Measurements from ENCODE around the gene TANGO2.

TANGO2 gene

GRCh38 chr22:19992921-19993355 is 28.0 kb upstream of the TANGO2 start:
- H3K27me3 ChIP-seq (ENCODE audit: insufficient read depth, low read length, poor library complexity): no peaks in the 10 kb centered on the region
- H3K79me1 ChIP-seq (ENCODE audit: low read length): no peaks in the 10 kb centered on the region
- H2BK15ac ChIP-seq (replicated peaks; ENCODE audit: low read depth): no peak overlapping the region
- H3K4ac ChIP-seq (ENCODE audit: low read depth, low read length): no peak overlapping the region
- no peaks in the 10 kb centered on the region for H3K36me3 ChIP-seq (ENCODE audit: control insufficient read depth, insufficient read depth, low read length)
- no peak overlapping the region for H3K27ac ChIP-seq (ENCODE audit: low read depth, low read length)
- no peak overlapping the region for H3K56ac ChIP-seq (ENCODE audit: low read length)
- no peak overlapping the region for H2BK120ac ChIP-seq (ENCODE audit: low read depth, low read length)
- no peak overlapping the region for H2BK5ac ChIP-seq (ENCODE audit: low read length)
- H3K79me2 ChIP-seq (ENCODE audit: control insufficient read depth, insufficient read depth, low read length): no peaks in the 10 kb centered on the region
- H3K18ac ChIP-seq (ENCODE audit: low read length): no peak overlapping the region
- no peak overlapping the region for H3K23ac ChIP-seq (ENCODE audit: low read length)
- H3K9ac ChIP-seq (ENCODE audit: low read length): no peak overlapping the region
- DNase-seq: no peak
- H3K4me2 ChIP-seq (ENCODE audit: low read length): no peak overlapping the region
- no peak overlapping the region for H4K8ac ChIP-seq (ENCODE audit: low read depth, low read length)
- no CpG with 5 or more reads among the region's 6 CpGs for WGBS (ENCODE audit: extremely low coverage, insufficient coverage, low lambda C conversion rate)
- H4K5ac ChIP-seq (ENCODE audit: low read length): no peak overlapping the region
- no peak overlapping the region for H3K4me3 ChIP-seq (ENCODE audit: low read length)
- H3K4me1 ChIP-seq (ENCODE audit: control insufficient read depth, low read depth, low read length): no peaks in the 10 kb centered on the region
- no peak overlapping the region for H2AK5ac ChIP-seq (ENCODE audit: low read length)

- Histone ChIP-seq H3K4ac (ENCODE audit: low read depth, low read length) (no peak overlapping the region), H2BK15ac (replicated peaks; ENCODE audit: low read depth) (no peak overlapping the region), H3K79me1 (ENCODE audit: low read length) (no peaks in the 10 kb centered on the region), H3K4me3 (ENCODE audit: low read length) (no peak overlapping the region), H3K36me3 (ENCODE audit: control insufficient read depth, insufficient read depth, low read length) (no peaks in the 10 kb centered on the region), H3K4me1 (ENCODE audit: control insufficient read depth, low read depth, low read length) (peaks cover 10% of the 10 kb centered on the region), H2AK5ac (ENCODE audit: low read length) (no peak overlapping the region), H3K9ac (ENCODE audit: low read length) (no peak overlapping the region), H2BK120ac (ENCODE audit: low read depth, low read length) (no peak overlapping the region), H2BK5ac (ENCODE audit: low read length) (no peak overlapping the region), H3K27me3 (ENCODE audit: insufficient read depth, low read length, poor library complexity) (no peaks in the 10 kb centered on the region), H3K56ac (ENCODE audit: low read length) (no peak overlapping the region), H4K8ac (ENCODE audit: low read depth, low read length) (no peak overlapping the region), H3K79me2 (ENCODE audit: control insufficient read depth, insufficient read depth, low read length) (no peaks in the 10 kb centered on the region), H3K18ac (ENCODE audit: low read length) (no peak overlapping the region), H3K27ac (ENCODE audit: low read depth, low read length) (no peak overlapping the region), H4K5ac (ENCODE audit: low read length) (no peak overlapping the region), H3K4me2 (ENCODE audit: low read length) (no peak overlapping the region), H3K23ac (ENCODE audit: low read length) (no peak overlapping the region)
- no CpG with 5 or more reads among the region's 7 CpGs for WGBS (ENCODE audit: extremely low coverage, insufficient coverage, low lambda C conversion rate)
- DNase-seq: no peak
Observed at GRCh38 chr22:19993926-19994325, 27.0 kb upstream of the TANGO2 start.

- H4K8ac ChIP-seq (ENCODE audit: low read depth, low read length): no peak overlapping the region
- no peak overlapping the region for H2BK5ac ChIP-seq (ENCODE audit: low read length)
- peaks cover 10% of the 10 kb centered on the region for H3K4me1 ChIP-seq (ENCODE audit: control insufficient read depth, low read depth, low read length)
- no peak overlapping the region for H3K4me3 ChIP-seq (ENCODE audit: low read length)
- no peak overlapping the region for H4K5ac ChIP-seq (ENCODE audit: low read length)
- WGBS (ENCODE audit: extremely low coverage, insufficient coverage, low lambda C conversion rate): 100% methylated on average over 3 of the region's 12 CpGs
- H2BK15ac ChIP-seq (replicated peaks; ENCODE audit: low read depth): no peak overlapping the region
- H3K27ac ChIP-seq (ENCODE audit: low read depth, low read length): no peak overlapping the region
- no peak overlapping the region for H3K18ac ChIP-seq (ENCODE audit: low read length)
- H3K4me2 ChIP-seq (ENCODE audit: low read length): no peak overlapping the region
- no peaks in the 10 kb centered on the region for H3K79me1 ChIP-seq (ENCODE audit: low read length)
- H3K27me3 ChIP-seq (ENCODE audit: insufficient read depth, low read length, poor library complexity): no peaks in the 10 kb centered on the region
- H2BK120ac ChIP-seq (ENCODE audit: low read depth, low read length): no peak overlapping the region
- H3K36me3 ChIP-seq (ENCODE audit: control insufficient read depth, insufficient read depth, low read length): no peaks in the 10 kb centered on the region
- H2AK5ac ChIP-seq (ENCODE audit: low read length): no peak overlapping the region
- H3K4ac ChIP-seq (ENCODE audit: low read depth, low read length): no peak overlapping the region
- H3K79me2 ChIP-seq (ENCODE audit: control insufficient read depth, insufficient read depth, low read length): no peaks in the 10 kb centered on the region
- no peak overlapping the region for H3K56ac ChIP-seq (ENCODE audit: low read length)
- no peak for DNase-seq
- no peak overlapping the region for H3K23ac ChIP-seq (ENCODE audit: low read length)
- H3K9ac ChIP-seq (ENCODE audit: low read length): no peak overlapping the region
Observed at GRCh38 chr22:19994851-19995610, 25.9 kb upstream of the TANGO2 start.

- no peak overlapping the region for H3K18ac ChIP-seq (ENCODE audit: low read length)
- H3K4ac ChIP-seq (ENCODE audit: low read depth, low read length): no peak overlapping the region
- no peak overlapping the region for H2AK5ac ChIP-seq (ENCODE audit: low read length)
- no peak overlapping the region for H3K23ac ChIP-seq (ENCODE audit: low read length)
- no peaks in the 10 kb centered on the region for H3K79me2 ChIP-seq (ENCODE audit: control insufficient read depth, insufficient read depth, low read length)
- H3K4me2 ChIP-seq (ENCODE audit: low read length): no peak overlapping the region
- no peak overlapping the region for H3K27ac ChIP-seq (ENCODE audit: low read depth, low read length)
- no peak overlapping the region for H2BK15ac ChIP-seq (replicated peaks; ENCODE audit: low read depth)
- H3K27me3 ChIP-seq (ENCODE audit: insufficient read depth, low read length, poor library complexity): no peaks in the 10 kb centered on the region
- H3K56ac ChIP-seq (ENCODE audit: low read length): no peak overlapping the region
- H3K36me3 ChIP-seq (ENCODE audit: control insufficient read depth, insufficient read depth, low read length): no peaks in the 10 kb centered on the region
- DNase-seq: no peak
- H2BK5ac ChIP-seq (ENCODE audit: low read length): no peak overlapping the region
- no peak overlapping the region for H3K4me3 ChIP-seq (ENCODE audit: low read length)
- no peak overlapping the region for H4K5ac ChIP-seq (ENCODE audit: low read length)
- H3K9ac ChIP-seq (ENCODE audit: low read length): no peak overlapping the region
- no peak overlapping the region for H4K8ac ChIP-seq (ENCODE audit: low read depth, low read length)
- H3K4me1 ChIP-seq (ENCODE audit: control insufficient read depth, low read depth, low read length): peaks cover 10% of the 10 kb centered on the region
- H2BK120ac ChIP-seq (ENCODE audit: low read depth, low read length): no peak overlapping the region
- no peaks in the 10 kb centered on the region for H3K79me1 ChIP-seq (ENCODE audit: low read length)
- no CpG with 5 or more reads among the region's 18 CpGs for WGBS (ENCODE audit: extremely low coverage, insufficient coverage, low lambda C conversion rate)
Observed at GRCh38 chr22:19995611-19996339, 25.1 kb upstream of the TANGO2 start.

GRCh38 chr22:19996694-19997384 is 24.1 kb upstream of the TANGO2 start:
- Histone ChIP-seq H2BK120ac (ENCODE audit: low read depth, low read length) (no peak overlapping the region), H3K23ac (ENCODE audit: low read length) (no peak overlapping the region), H3K36me3 (ENCODE audit: control insufficient read depth, insufficient read depth, low read length) (no peaks in the 10 kb centered on the region), H3K27me3 (ENCODE audit: insufficient read depth, low read length, poor library complexity) (no peaks in the 10 kb centered on the region), H3K56ac (ENCODE audit: low read length) (no peak overlapping the region), H4K8ac (ENCODE audit: low read depth, low read length) (no peak overlapping the region), H2BK15ac (replicated peaks; ENCODE audit: low read depth) (no peak overlapping the region), H4K5ac (ENCODE audit: low read length) (no peak overlapping the region), H3K27ac (ENCODE audit: low read depth, low read length) (no peak overlapping the region), H3K79me1 (ENCODE audit: low read length) (no peaks in the 10 kb centered on the region), H3K9ac (ENCODE audit: low read length) (no peak overlapping the region), H3K4me3 (ENCODE audit: low read length) (no peak overlapping the region), H3K18ac (ENCODE audit: low read length) (no peak overlapping the region), H3K4me1 (ENCODE audit: control insufficient read depth, low read depth, low read length) (peaks cover 10% of the 10 kb centered on the region), H3K4ac (ENCODE audit: low read depth, low read length) (no peak overlapping the region), H3K79me2 (ENCODE audit: control insufficient read depth, insufficient read depth, low read length) (no peaks in the 10 kb centered on the region), H3K4me2 (ENCODE audit: low read length) (no peak overlapping the region), H2AK5ac (ENCODE audit: low read length) (no peak overlapping the region), H2BK5ac (ENCODE audit: low read length) (no peak overlapping the region)
- WGBS (ENCODE audit: extremely low coverage, insufficient coverage, low lambda C conversion rate): no CpG with 5 or more reads among the region's 12 CpGs
- DNase-seq: no peak
